HepG2 (cell line): Measurements from ENCODE around the gene SLC7A4. TPM values are rescaled to one million over a fixed set of nuclear protein-coding genes. Genes with fewer than 3 reads are reported as not detected.
"Not testable (repeated sequence)": the region's sequence is repeated elsewhere in the genome, so short reads cannot be mapped to it uniquely, and the experiment has no call there.

Experiments
- ATAC-seq: fragments of 200-7000 bp; cut with Tn5 transposase; 3 replicates; pipeline ENCODE4 v1.9.1; 2020; ENCODE audit warnings: mild to moderate bottlenecking, moderate library complexity
- BruUV-seq: library from RNA; stranded (reverse); fragments of 400-500 nt; replicated peaks from 2 replicates; lab custom pipeline; 2021; lab: Mats Ljungman, UMichigan
- CTCF ChIA-PET: fragments of 300-600 bp; formaldehyde crosslinking; extraction: SDS; loops from one replicate; lab custom pipeline; 2021; ENCODE audit warnings: low total read pairs, inconsistent platforms, low intra/inter-chr PET ratio; lab: Yijun Ruan, JAX
- POLR2A ChIA-PET: fragments of 350-600 bp; sonication (Branson Sonifier 250); formaldehyde crosslinking; loops from one replicate; lab custom pipeline; 2020; ENCODE audit warnings: antibody characterized with exemption, inconsistent platforms; lab: Yijun Ruan, JAX
- DNase-seq: peaks from one replicate; pipeline ENCODE4 v3.0.0-alpha.2; 2015; ENCODE audit warnings: low spot score
- FAIRE-seq: peaks from 3 replicates; lab custom pipeline; 2011; peaks lifted over from hg19 to GRCh38; lab: Jason Lieb, UNC
- H2AFZ ChIP-seq: one replicate; pipeline ENCODE4 v1.6.1; 2011; ENCODE audit warnings: low read length, inconsistent platforms
- H3K27ac ChIP-seq: fragments of 300-600 bp; 3 replicates; pipeline ENCODE4 v1.8.0; 2011; ENCODE audit warnings: mixed run types, mild to moderate bottlenecking, mixed read lengths, low read length, inconsistent platforms; ENCODE audit not compliant: insufficient read depth; ENCODE audit errors: extremely low read length
- H3K27me3 ChIP-seq, 2 experiments: fragments of 200-600 bp in 1 of 2; 2 replicates in 1 of 2; 3 replicates in 1 of 2; pipeline versions ENCODE4 v1.6.0 to v1.8.0; 2011; ENCODE audit warnings: low read length in 2 of 2, mild to moderate bottlenecking in 2 of 2, moderate library complexity in 2 of 2, inconsistent platforms in 1 of 2; ENCODE audit not compliant: insufficient read depth in 2 of 2, control insufficient read depth in 1 of 2
- H3K36me3 ChIP-seq, 2 experiments: fragments of 200-600 bp in 1 of 2; replicated peaks in 1 of 2; 2 replicates in 1 of 2; 3 replicates in 1 of 2; pipeline versions ENCODE4 v1.5.1 to v1.8.0; 2011; ENCODE audit warnings: low read length in 2 of 2, inconsistent platforms in 1 of 2; ENCODE audit not compliant: insufficient read depth in 2 of 2, control insufficient read depth in 1 of 2
- H3K4me1 ChIP-seq: 2 replicates; pipeline ENCODE4 v1.5.1; 2012; ENCODE audit warnings: low read length, inconsistent platforms; ENCODE audit not compliant: insufficient read depth
- H3K4me2 ChIP-seq: 2 replicates; pipeline ENCODE4 v1.6.0; 2011; ENCODE audit warnings: low read depth, low read length, inconsistent platforms
- H3K4me3 ChIP-seq, 3 experiments: fragments of 200-600 bp in 1 of 3; sonication (generic), shearing (Covaris generic) in 1 of 3; replicated peaks in 1 of 3; 2 replicates each; pipeline ENCODE4 v1.5.1; 2011 to 2016; ENCODE audit warnings: low read length in 3 of 3, inconsistent platforms in 2 of 3, low read depth in 2 of 3, mild to moderate bottlenecking in 2 of 3, control low read depth in 1 of 3, mixed read lengths in 1 of 3; ENCODE audit not compliant: insufficient read depth in 1 of 3
- H3K79me2 ChIP-seq: one replicate; pipeline ENCODE4 v1.6.1; 2011; ENCODE audit warnings: low read length, inconsistent platforms; ENCODE audit not compliant: insufficient read depth
- H3K9ac ChIP-seq: 2 replicates; pipeline ENCODE4 v1.6.0; 2011; ENCODE audit warnings: mild to moderate bottlenecking, low read depth, low read length, inconsistent platforms; ENCODE audit not compliant: insufficient read depth
- H3K9me3 ChIP-seq: 2 replicates; pipeline ENCODE4 v1.5.1; 2012; ENCODE audit warnings: mild to moderate bottlenecking, low read length
- H4K20me1 ChIP-seq: 2 replicates; pipeline ENCODE4 v1.6.0; 2011; ENCODE audit warnings: inconsistent platforms, mild to moderate bottlenecking, low read length, moderate library complexity; ENCODE audit not compliant: insufficient read depth
- HNRNPH1 ChIP-seq: fragments of 200-400 bp; formaldehyde crosslinking; optimal IDR thresholded peaks from 2 replicates; pipeline ENCODE3; 2017; ENCODE audit warnings: mild to moderate bottlenecking, low read depth, low read length
- WGBS: methylation state at CpG from one replicate; pipeline ENCODE4 v1.1.6; 2017; ENCODE audit warnings: low lambda C conversion rate; 5-methylcytosine and 5-hydroxymethylcytosine counted together
- in situ Hi-C: cut with HindIII; loops from 2 replicates; pipeline ENCODE4 v1.10.0; 2017; ENCODE audit warnings: low pct_unique_long_range_greater_than_20kb; ENCODE audit not compliant: extremely low pct_ligation_motif_present
- intact Hi-C: fragments of 100-400 bp; cut with micrococcal nuclease; formaldehyde crosslinking; loops from one replicate; pipeline ENCODE4 v1.10.0; 2022; ENCODE audit not compliant: unreplicated experiment
- polyA plus RNA-seq, 8 experiments: library from polyadenylated mRNA; depleted of rRNA in 3 of 8; stranded (reverse) in 7 of 8; unstranded in 1 of 8; fragments of >200 nt; fragmentation: Illumina TruSeq in 4 of 8; extraction: Trizol in 4 of 8; gene quantifications; 2 replicates each; pipeline versions ENCODE4 v1.2.1 to v1.2.3, GENCODE V29; 2011 to 2016; ENCODE audit warnings: low read depth in 4 of 8, missing spikeins in 1 of 8, mixed read lengths in 1 of 8; ENCODE audit not compliant: insufficient read depth in 1 of 8
- total RNA-seq, 5 experiments: library from RNA; depleted of rRNA; stranded (reverse); fragments of >200 nt; fragmentation: Illumina TruSeq; extraction: Trizol; gene quantifications; 2 replicates each; pipeline ENCODE4 v1.2.3, GENCODE V29; 2016; ENCODE audit warnings: low read depth in 1 of 5

The SLC7A4 gene
- total and polyA plus RNA-seq, 2 of the 13 experiments (the other 11 are each of a cell fraction or from before 2014, with no cell fraction given), result not detected

DNA sequence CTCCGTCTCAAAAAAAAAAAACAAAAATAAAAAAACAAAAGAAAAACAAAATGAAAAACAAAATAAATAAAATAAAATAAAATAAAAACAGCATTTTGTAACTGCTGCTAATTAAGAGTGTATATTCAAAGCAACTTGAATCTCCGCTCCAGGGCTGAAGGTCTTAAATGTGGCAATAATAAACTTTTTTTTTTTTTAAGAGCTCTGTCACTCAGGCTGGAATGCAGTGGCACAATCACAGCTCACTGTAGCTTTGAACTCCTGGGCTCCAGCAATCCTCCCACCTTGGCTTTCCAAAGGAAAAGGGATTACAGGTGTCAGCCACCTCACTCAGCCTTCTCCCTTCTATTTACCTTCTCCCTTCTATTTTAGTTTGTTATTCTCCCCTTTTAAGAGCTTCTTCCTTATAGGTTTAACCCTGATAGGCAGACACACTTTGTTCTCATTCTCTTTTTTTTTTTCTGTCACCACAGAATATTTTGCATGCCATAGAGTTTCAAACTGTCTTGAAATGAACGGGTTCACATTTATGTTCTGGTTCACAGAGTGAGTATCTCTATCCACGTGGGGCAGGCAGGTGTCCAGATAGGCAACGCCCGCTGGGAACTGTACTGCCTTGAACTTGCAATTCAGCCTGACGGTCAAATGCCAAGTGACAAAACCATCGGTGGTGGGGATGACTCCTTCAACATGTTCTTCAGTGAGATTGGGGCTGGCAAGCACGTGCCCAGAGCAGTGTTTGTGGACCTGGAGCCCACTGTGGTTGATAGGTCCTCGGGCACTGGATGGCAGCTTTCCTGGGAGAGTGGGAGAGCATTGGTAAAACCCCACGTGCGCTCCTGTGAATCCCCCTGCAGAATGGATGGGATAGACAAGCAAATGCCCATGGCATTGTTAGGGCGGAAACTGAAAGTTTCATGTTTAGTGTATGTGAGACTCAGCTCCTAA is 32.8 kb upstream of the SLC7A4 start:
- ChIA-PET POLR2A (no interaction called here), CTCF (no interaction called here)
- in situ Hi-C loops, result no loop called here
- H3K79me2 ChIP-seq, result no peaks in the 10 kb centered on the region
- no peak overlapping the region for H3K4me2 ChIP-seq
- 26% methylated on average over 10 of the region's 13 CpGs for WGBS
- no peaks in the 10 kb centered on the region for H3K36me3 ChIP-seq
- DNase-seq (no peak), ATAC-seq (no peak), FAIRE-seq (no peak)
- no peaks in the 10 kb centered on the region for H4K20me1 ChIP-seq
- peaks cover 17% of the 10 kb centered on the region for H3K4me1 ChIP-seq
- no peak for TF ChIP-seq HNRNPH1
- H3K9ac ChIP-seq, result no peak overlapping the region
- no peak overlapping the region for H2AFZ ChIP-seq
- H3K27ac ChIP-seq, result no peak overlapping the region
- no peaks in the 10 kb centered on the region; a peak in 1 of 5 replicates for H3K27me3 ChIP-seq
- no TSS peak for BruUV-seq
- no peak overlapping the region for H3K4me3 ChIP-seq
- H3K9me3 ChIP-seq, result no peaks in the 10 kb centered on the region
- intact Hi-C loops, result no loop called here

DNA sequence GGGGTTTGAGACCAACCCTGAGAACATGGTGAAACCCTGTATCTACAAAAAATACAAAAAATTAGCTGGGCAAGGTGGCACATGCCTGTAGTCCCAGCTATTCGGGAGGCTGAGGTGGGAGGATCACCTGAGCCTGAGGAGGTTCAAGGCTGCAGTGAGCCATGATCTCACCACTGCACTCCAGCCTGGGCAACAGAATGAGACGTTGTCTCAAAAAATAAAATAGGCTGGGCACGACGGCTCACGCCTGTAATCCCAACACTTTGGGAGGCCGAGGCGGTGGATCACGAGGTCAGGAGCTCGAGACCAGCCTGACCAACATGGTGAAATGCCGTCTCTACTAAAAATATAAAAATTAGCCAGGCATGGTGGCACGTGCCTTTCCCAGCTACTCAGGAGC is 32.1 kb upstream of the SLC7A4 start:
- 56% methylated on average over 11 of the region's 11 CpGs for WGBS
- in situ Hi-C loops, H3K9ac ChIP-seq, BruUV-seq, intact Hi-C loops, DNase-seq, H3K27me3 ChIP-seq, H2AFZ ChIP-seq, H3K9me3 ChIP-seq, POLR2A ChIA-PET, H3K4me2 ChIP-seq, H3K36me3 ChIP-seq, H3K27ac ChIP-seq, H4K20me1 ChIP-seq, H3K79me2 ChIP-seq, ATAC-seq, H3K4me3 ChIP-seq, CTCF ChIA-PET, FAIRE-seq: not testable (repeated sequence)
- peaks cover 17% of the 10 kb centered on the region for H3K4me1 ChIP-seq

GRCh38 chr22:21061660-21062321 is 29.4 kb upstream of the SLC7A4 start:
- intact Hi-C loops, BruUV-seq, FAIRE-seq, H3K79me2 ChIP-seq, H3K4me1 ChIP-seq, in situ Hi-C loops, CTCF ChIA-PET, H2AFZ ChIP-seq, H4K20me1 ChIP-seq, H3K27ac ChIP-seq, H3K9ac ChIP-seq, H3K4me3 ChIP-seq, POLR2A ChIA-PET, H3K4me2 ChIP-seq, ATAC-seq, H3K9me3 ChIP-seq, H3K36me3 ChIP-seq, H3K27me3 ChIP-seq, DNase-seq: not testable (repeated sequence)
- 52% methylated on average over 15 of the region's 18 CpGs for WGBS

- BruUV-seq, H2AFZ ChIP-seq, ATAC-seq, H3K9me3 ChIP-seq, in situ Hi-C loops, CTCF ChIA-PET, H4K20me1 ChIP-seq, intact Hi-C loops, H3K4me2 ChIP-seq, DNase-seq, H3K9ac ChIP-seq, H3K4me1 ChIP-seq, POLR2A ChIA-PET, H3K79me2 ChIP-seq, FAIRE-seq, H3K4me3 ChIP-seq, H3K27ac ChIP-seq, H3K36me3 ChIP-seq: not testable (repeated sequence)
- peaks cover 1 to 17% of the 10 kb centered on the region in 2 experiments; a peak in 3 of 5 replicates for H3K27me3 ChIP-seq
- 32% methylated on average over 4 of the region's 8 CpGs for WGBS
These were observed 28.0 kb upstream of the SLC7A4 start for GRCh38 chr22:21060363-21060762.
